H9 (cell line): ENCODE results near the gene HIKESHI. TPM values are rescaled to one million over a fixed set of nuclear protein-coding genes. Genes with fewer than 3 reads are reported as not detected.

Experiments
- DNase-seq: peaks from one replicate; pipeline ENCODE4 v3.0.0-alpha.2; 2017
- H2AFZ ChIP-seq: one replicate; pipeline ENCODE4 v1.6.1; 2013; ENCODE audit warnings: mild to moderate bottlenecking, low read length, control low read depth, moderate library complexity
- H2AK5ac ChIP-seq: 2 replicates; pipeline ENCODE4 v1.6.1; 2013; ENCODE audit warnings: low read length, control low read depth, mixed read lengths; ENCODE audit not compliant: insufficient read length
- H2BK120ac ChIP-seq: one replicate; pipeline ENCODE4 v1.6.1; 2013; ENCODE audit warnings: low read depth, mild to moderate bottlenecking, low read length, control low read depth, inconsistent platforms; ENCODE audit not compliant: poor library complexity, severe bottlenecking
- H2BK12ac ChIP-seq: 2 replicates; pipeline ENCODE4 v1.6.1; 2013; ENCODE audit warnings: low read length, control low read depth, mixed read lengths, low read depth; ENCODE audit not compliant: insufficient read length
- H2BK15ac ChIP-seq: 2 replicates; pipeline ENCODE4 v1.6.1; 2013; ENCODE audit warnings: low read depth, low read length, control low read depth
- H2BK20ac ChIP-seq: one replicate; pipeline ENCODE4 v1.6.1; 2013; ENCODE audit warnings: low read depth, mild to moderate bottlenecking, low read length, control low read depth, inconsistent platforms; ENCODE audit not compliant: poor library complexity, severe bottlenecking
- H2BK5ac ChIP-seq: 2 replicates; pipeline ENCODE4 v1.6.1; 2013; ENCODE audit warnings: low read length, control low read depth, mixed read lengths; ENCODE audit not compliant: insufficient read length
- H3K14ac ChIP-seq: 2 replicates; pipeline ENCODE4 v1.6.1; 2013; ENCODE audit warnings: low read length, control low read depth; ENCODE audit not compliant: insufficient read depth
- H3K18ac ChIP-seq: 2 replicates; pipeline ENCODE4 v1.6.1; 2013; ENCODE audit warnings: low read depth, mild to moderate bottlenecking, mixed read lengths, low read length, control low read depth; ENCODE audit not compliant: insufficient read length
- H3K23ac ChIP-seq: 2 replicates; pipeline ENCODE4 v1.6.1; 2013; ENCODE audit warnings: low read length, control low read depth, mixed read lengths, low read depth; ENCODE audit not compliant: insufficient read length
- H3K23me2 ChIP-seq: 2 replicates; pipeline ENCODE4 v1.6.1; 2013; ENCODE audit warnings: low read depth, mild to moderate bottlenecking, mixed read lengths, low read length, control low read depth; ENCODE audit not compliant: insufficient read length, poor library complexity, severe bottlenecking
- H3K27ac ChIP-seq: 2 replicates; pipeline ENCODE4 v1.5.1; 2013; ENCODE audit warnings: low read length, control low read depth, mixed read lengths, low read depth; ENCODE audit not compliant: insufficient read length
- H3K27me3 ChIP-seq: 2 replicates; pipeline ENCODE4 v1.6.1; 2013; ENCODE audit warnings: low read length, control low read depth, inconsistent platforms; ENCODE audit not compliant: insufficient read depth
- H3K4ac ChIP-seq: 2 replicates; pipeline ENCODE4 v1.6.1; 2013; ENCODE audit warnings: low read depth, mild to moderate bottlenecking, control low read depth, inconsistent platforms, low read length, moderate library complexity
- H3K4me1 ChIP-seq: 2 replicates; pipeline ENCODE4 v1.6.1; 2013; ENCODE audit warnings: low read length, control low read depth, inconsistent platforms; ENCODE audit not compliant: insufficient read depth
- H3K4me2 ChIP-seq: 2 replicates; pipeline ENCODE4 v1.6.1; 2013; ENCODE audit warnings: low read length, control low read depth, mixed read lengths; ENCODE audit not compliant: insufficient read length, insufficient read depth
- H3K56ac ChIP-seq: 2 replicates; pipeline ENCODE4 v1.6.1; 2013; ENCODE audit warnings: low read depth, mild to moderate bottlenecking, mixed read lengths, low read length, control low read depth; ENCODE audit not compliant: insufficient read length
- H3K79me1 ChIP-seq: 2 replicates; pipeline ENCODE4 v1.6.1; 2013; ENCODE audit warnings: low read depth, mild to moderate bottlenecking, moderate library complexity, low read length, control low read depth, inconsistent platforms; ENCODE audit not compliant: insufficient read depth, poor library complexity, severe bottlenecking
- H3K79me2 ChIP-seq: 2 replicates; pipeline ENCODE4 v1.6.1; 2013; ENCODE audit warnings: low read length, control low read depth, inconsistent platforms; ENCODE audit not compliant: insufficient read depth
- H3K9ac ChIP-seq: 2 replicates; pipeline ENCODE4 v1.6.1; 2013; ENCODE audit warnings: low read length, control low read depth, mixed read lengths; ENCODE audit not compliant: insufficient read length; ENCODE audit errors: extremely low read depth
- H3K9me3 ChIP-seq: one replicate; pipeline ENCODE4 v1.6.1; 2013; ENCODE audit warnings: low read depth, low read length, inconsistent platforms; ENCODE audit not compliant: control insufficient read depth
- H3T11ph ChIP-seq: one replicate; pipeline ENCODE4 v1.6.1; 2013; ENCODE audit warnings: mild to moderate bottlenecking, low read length, control low read depth, inconsistent platforms
- H4K20me1 ChIP-seq: one replicate; pipeline ENCODE4 v1.6.1; 2013; ENCODE audit not compliant: control insufficient read depth, insufficient read length, insufficient read depth
- H4K5ac ChIP-seq: 2 replicates; pipeline ENCODE4 v1.6.1; 2013; ENCODE audit warnings: low read depth, mild to moderate bottlenecking, mixed read lengths, low read length, control low read depth; ENCODE audit not compliant: insufficient read length
- H4K8ac ChIP-seq: replicated peaks from 2 replicates; pipeline ENCODE4 v1.6.1; 2013; ENCODE audit warnings: low read length, control low read depth, mixed read lengths, low read depth; ENCODE audit not compliant: insufficient read length
- H4K91ac ChIP-seq: 2 replicates; pipeline ENCODE4 v1.6.1; 2013; ENCODE audit warnings: low read depth, mild to moderate bottlenecking, moderate library complexity, mixed read lengths, low read length, control low read depth; ENCODE audit not compliant: insufficient read length
- H3K27ac Mint-ChIP-seq, 3 experiments: 2 replicates in 2 of 3; 3 replicates in 1 of 3; pipeline ENCODE4 v1.8.0; 2020 to 2021; ENCODE audit warnings: mixed read lengths in 3 of 3, mild to moderate bottlenecking in 1 of 3, moderate library complexity in 1 of 3
- H3K27me3 Mint-ChIP-seq: 2 replicates; pipeline ENCODE4 v1.8.0; 2021; ENCODE audit warnings: low read depth, mild to moderate bottlenecking, moderate library complexity, mixed read lengths
- H3K36me3 Mint-ChIP-seq, 3 experiments: 2 replicates in 2 of 3; 3 replicates in 1 of 3; pipeline ENCODE4 v1.8.0; 2020 to 2021; ENCODE audit warnings: low read depth in 3 of 3, mixed read lengths in 3 of 3; ENCODE audit not compliant: insufficient read depth in 1 of 3
- H3K4me1 Mint-ChIP-seq, 2 experiments: 2 replicates each; pipeline ENCODE4 v1.8.0; 2020; ENCODE audit warnings: mixed read lengths in 2 of 2
- H3K4me3 Mint-ChIP-seq, 2 experiments: 2 replicates in 1 of 2; 3 replicates in 1 of 2; pipeline ENCODE4 v1.8.0; 2020 to 2021; ENCODE audit warnings: mild to moderate bottlenecking in 2 of 2, mixed read lengths in 2 of 2, moderate library complexity in 1 of 2
- H3K9me3 Mint-ChIP-seq, 2 experiments: 2 replicates in 1 of 2; 3 replicates in 1 of 2; pipeline ENCODE4 v1.8.0; 2020; ENCODE audit warnings: mild to moderate bottlenecking in 2 of 2, mixed read lengths in 2 of 2, moderate library complexity in 1 of 2
- CTCF ChIP-seq: fragments of 200-600 bp; sonication (generic); conservative IDR thresholded peaks from 3 replicates; pipeline ENCODE4 v1.8.0; 2021; ENCODE audit warnings: antibody characterized with exemption, mild to moderate bottlenecking
- whole genome bisulfite sequencing: extraction: QIAGEN DNeasy Blood & Tissue Kit; methylation state at CpG from one replicate; pipeline ENCODE4 v1.1.7; 2013; ENCODE audit warnings: missing lambda C conversion rate, low lambda C conversion rate, mixed read lengths; ENCODE audit not compliant: insufficient read length; ENCODE audit errors: extremely low coverage; 5-methylcytosine and 5-hydroxymethylcytosine counted together
- total RNA-seq: library from RNA; stranded (reverse); gene quantifications from 2 replicates; pipeline ENCODE4 v1.2.1, GENCODE V29; 2021

HIKESHI gene
- total RNA-seq, 1 experiment from 2014 or later = 54.1 TPM

- Histone ChIP-seq H3K14ac (no peak overlapping the region), H2BK5ac (no peak overlapping the region), H2BK12ac (no peak overlapping the region), H3K79me2 (no peaks in the 10 kb centered on the region), H2AK5ac (no peak overlapping the region), H4K5ac (no peak overlapping the region), H3K23me2 (no peaks in the 10 kb centered on the region), H3K4me2 (no peak overlapping the region), H3K9ac (no peak overlapping the region), H2BK120ac (no peak overlapping the region), H3K4me1 (no peaks in the 10 kb centered on the region), H3K18ac (no peak overlapping the region), H3T11ph (no peak overlapping the region), H2BK20ac (no peak overlapping the region), H3K27ac (no peak overlapping the region), H4K91ac (no peak overlapping the region), H4K8ac (no peak overlapping the region), H3K56ac (no peak overlapping the region), H3K4ac (no peak overlapping the region), H3K27me3 (no peaks in the 10 kb centered on the region), H3K79me1 (no peaks in the 10 kb centered on the region), H3K9me3 (no peaks in the 10 kb centered on the region), H2AFZ (no peak overlapping the region), H3K23ac (no peak overlapping the region), H4K20me1 (no peaks in the 10 kb centered on the region), H2BK15ac (no peak overlapping the region)
- peaks cover 8 to 13% of the 10 kb centered on the region in 2 experiments for H3K4me1 Mint-ChIP-seq
- no peak for TF ChIP-seq CTCF
- no peak overlapping the region for H3K4me3 Mint-ChIP-seq
- no peak for DNase-seq
- no peaks in the 10 kb centered on the region for H3K27me3 Mint-ChIP-seq
- H3K27ac Mint-ChIP-seq = no peak overlapping the region
- WGBS = no CpG with 5 or more reads among the region's 1 CpG
- peaks cover 0 to 8% (median 8%) of the 10 kb centered on the region in 3 experiments; a peak in 3 of 7 replicates for H3K36me3 Mint-ChIP-seq
- peaks cover 0 to 10% of the 10 kb centered on the region in 2 experiments; a peak in 2 of 5 replicates for H3K9me3 Mint-ChIP-seq
These were observed 70.0 kb downstream of the HIKESHI start for GRCh38 chr11:86372041-86372440.
